ENCODE results near the gene STX10. TPM values are rescaled to one million over a fixed set of nuclear protein-coding genes. Genes with fewer than 3 reads are reported as not detected.
A peak's percentile ranks its signal among the peaks of the same experiment; 100 is the strongest.

STX10 gene
- total and polyA plus RNA-seq, 9 of the 15 experiments (the other 6 are each of a cell fraction or from before 2014, with no cell fraction given), result 0.51 to 66.3 (median 31.0) TPM

- peak; percentile 12; the same call in 1 of the 2 replicates for TF ChIP-seq ZBTB9 (CRISPR knock-in tag; IDR thresholded peaks at IDR 0.05)
- TF ChIP-seq ZBTB26 (CRISPR knock-in tag; IDR thresholded peaks at IDR 0.05), result no peak
- no peak for TF ChIP-seq KDM4B (IDR thresholded peaks at IDR 0.05; ENCODE audit: borderline replicate concordance in 2 of 2, low read depth in 1 of 2)
- no peak for TF ChIP-seq THRA (IDR thresholded peaks at IDR 0.05)
- TF ChIP-seq GTF2F1 (IDR thresholded peaks at IDR 0.05; ENCODE audit: low read depth, low read length), result no peak
- TF ChIP-seq ZNF696 (CRISPR knock-in tag; conservative IDR thresholded peaks at IDR 0.05), result 0 out of 2 replicates have a peak, but pooled peaks have one; percentile 4
- no peak for TF ChIP-seq STAG1 (CRISPR knock-in tag; IDR thresholded peaks at IDR 0.05; ENCODE audit: borderline replicate concordance)
- TF ChIP-seq BMI1 (IDR thresholded peaks at IDR 0.05; ENCODE audit: low read length), result no peak
- TF ChIP-seq ZMIZ1 (IDR thresholded peaks at IDR 0.05; ENCODE audit: low read depth in 2 of 2, low read length in 2 of 2), result no peak; a peak in 1 of 4 replicates
- TF ChIP-seq ZNF140 (CRISPR knock-in tag; IDR thresholded peaks at IDR 0.05), result no peak
- TF ChIP-seq FOXA1 (IDR thresholded peaks at IDR 0.05; ENCODE audit: borderline replicate concordance), result no peak
- peak; percentile 70 for TF ChIP-seq POLR2G (IDR thresholded peaks at IDR 0.05; ENCODE audit: low read depth, low read length)
- TF ChIP-seq MCM7 (IDR thresholded peaks at IDR 0.05), result no peak
- no peak for TF ChIP-seq ILF3 (IDR thresholded peaks at IDR 0.05; ENCODE audit: borderline replicate concordance)
- no peak for TF ChIP-seq PKNOX1 (IDR thresholded peaks at IDR 0.05)
- TF ChIP-seq NR0B1 (IDR thresholded peaks at IDR 0.05; ENCODE audit: partially characterized antibody), result no peak
- no peak for TF ChIP-seq ZNF165 (CRISPR knock-in tag; IDR thresholded peaks at IDR 0.05; ENCODE audit: borderline replicate concordance)
- TF ChIP-seq RBM39 (optimal IDR thresholded peaks at IDR 0.05; ENCODE audit: low read depth, low read length), result no peak
- no peak for TF ChIP-seq EGR1 (conservative IDR thresholded peaks at IDR 0.05)
Measured at GRCh38 chr19:13154911-13155471, 4.8 kb upstream of the STX10 start (continued).

Measured in K562 (cell line).